ENCODE data around the gene ZNF205. TPM values are rescaled to one million over a fixed set of nuclear protein-coding genes. Genes with fewer than 3 reads are reported as not detected.
"Not testable (repeated sequence)": the region's sequence is repeated elsewhere in the genome, so short reads cannot be mapped to it uniquely, and the experiment has no call there.

ZNF205 gene
- total RNA-seq, 2 experiments from 2014 or later, result not detected

- peaks cover 10% of the 10 kb centered on the region for H3K27me3 Mint-ChIP-seq
- POLR2A ChIA-PET, result interaction anchor here (0.6 to 1.4 kb wide), 5 partner anchors 32 to 135 kb away, joined by 3 to 5 read pairs (median 4); partner anchors contain the start of gene ZNF213
- Histone ChIP-seq H3K27me3 (ENCODE audit: control insufficient read depth in 1 of 2, insufficient read depth in 2 of 2, low read length in 2 of 2) (peaks cover 16 to 18% of the 10 kb centered on the region in 2 experiments), H3K4me3 (ENCODE audit: low read length) (no peak overlapping the region), H3K36me3 (ENCODE audit: insufficient read depth, low read length) (no peaks in the 10 kb centered on the region), H3K4me1 (ENCODE audit: insufficient read depth, low read length) (peaks cover 23% of the 10 kb centered on the region), H3K9me3 (ENCODE audit: control insufficient read depth in 1 of 2, insufficient read depth in 1 of 2, low read length in 2 of 2) (no peaks in the 10 kb centered on the region), H3K27ac (ENCODE audit: low read depth in 1 of 2, low read length in 2 of 2) (no peak overlapping the region)
- intact Hi-C loops (cut with DNase I, micrococcal nuclease), result loop anchor here (2.0 to 5.0 kb wide), 4 partner anchors 72 to 291 kb away; no protein-coding TSS in a partner anchor
- no peak for DNase-seq
- no peak for TF ChIP-seq CTCF (IDR thresholded peaks at IDR 0.05)
- H3K4me1 Mint-ChIP-seq (ENCODE audit: low read depth), result peaks cover 23% of the 10 kb centered on the region
- H3K9me3 Mint-ChIP-seq, result no peaks in the 10 kb centered on the region
- H3K4me3 Mint-ChIP-seq, result no peak overlapping the region
- no peak overlapping the region for H3K27ac Mint-ChIP-seq
- no peaks in the 10 kb centered on the region for H3K36me3 Mint-ChIP-seq (ENCODE audit: low read depth)
- no peak for ATAC-seq (ENCODE audit: poor library complexity)
- CTCF ChIA-PET, result interaction anchor here (0.6 to 3.2 kb wide), 10 partner anchors 9 to 138 kb away, joined by 3 to 26 read pairs (median 3); no protein-coding TSS in a partner anchor
Measured at GRCh38 chr16:3166505-3166886, 54.1 kb downstream of the ZNF205 start.

- H3K27ac Mint-ChIP-seq; H3K36me3 Mint-ChIP-seq (ENCODE audit: low read depth); H3K36me3 ChIP-seq (ENCODE audit: insufficient read depth, low read length); H3K9me3 Mint-ChIP-seq; DNase-seq; ATAC-seq (ENCODE audit: poor library complexity); H3K27ac ChIP-seq (ENCODE audit: low read depth in 1 of 2, low read length in 2 of 2); H3K9me3 ChIP-seq (ENCODE audit: control insufficient read depth in 1 of 2, insufficient read depth in 1 of 2, low read length in 2 of 2); H3K4me3 ChIP-seq (ENCODE audit: low read length); H3K4me3 Mint-ChIP-seq: not testable (repeated sequence)
- ChIA-PET CTCF (interaction anchor here (1.1 to 1.3 kb wide), 2 partner anchors 39 to 141 kb away, joined by 3 read pairs; no protein-coding TSS in a partner anchor), POLR2A (interaction anchor here (1.0 to 1.7 kb wide), 3 partner anchors 11 to 110 kb away, joined by 3 to 4 read pairs (median 3); partner anchors contain the start of gene OR1F1)
- peaks cover 35% of the 10 kb centered on the region for H3K4me1 ChIP-seq (ENCODE audit: insufficient read depth, low read length)
- Mint-ChIP-seq H3K4me1 (ENCODE audit: low read depth) (peaks cover 37% of the 10 kb centered on the region), H3K27me3 (peaks cover 25% of the 10 kb centered on the region)
- intact Hi-C loops (cut with DNase I, micrococcal nuclease), result loop anchor here in 1 of 2 experiments (5.0 kb wide), 2 partner anchors 166 to 289 kb away; no protein-coding TSS in a partner anchor
- peaks cover 28 to 34% of the 10 kb centered on the region in 2 experiments for H3K27me3 ChIP-seq (ENCODE audit: control insufficient read depth in 1 of 2, insufficient read depth in 2 of 2, low read length in 2 of 2)
Measured at GRCh38 chr16:3168729-3169128, 56.3 kb downstream of the ZNF205 start.

Other genes starting within 250 kb of the ZNF205 start
- 1 to 10 TPM; 7.8 to 8.1 TPM for gene FLYWCH2, start 229.4 kb upstream of the ZNF205 start, total RNA-seq
- gene FLYWCH1, start 200.7 kb upstream of the ZNF205 start, total RNA-seq, result 10 to 100 TPM; 84.8 to 97.0 TPM
- not detected for gene KREMEN2, start 148.3 kb upstream of the ZNF205 start, total RNA-seq
- under 1 TPM; 0.39 to 0.44 TPM for gene PAQR4, start 143.2 kb upstream of the ZNF205 start, total RNA-seq
- gene PKMYT1, start 132.1 kb upstream of the ZNF205 start, total RNA-seq, result under 1 TPM; 0.47 to 0.60 TPM
- not detected for gene CLDN9, start 99.7 kb upstream of the ZNF205 start, total RNA-seq
- gene CLDN6, start 94.4 kb upstream of the ZNF205 start, total RNA-seq, result not detected
- gene TNFRSF12A, start 92.2 kb upstream of the ZNF205 start, total RNA-seq, result 1 to 10 TPM; 1.8 to 1.9 TPM
- 10 to 100 TPM in 1 of 2 experiments, 1 to 10 TPM in 1; 8.9 to 11.0 TPM for gene HCFC1R1, start 88.6 kb upstream of the ZNF205 start, total RNA-seq
- gene THOC6, start 88.6 kb upstream of the ZNF205 start, total RNA-seq, result 10 to 100 TPM; 12.0 to 12.9 TPM
- not detected for gene BICDL2, start 75.6 kb upstream of the ZNF205 start, total RNA-seq
- gene MMP25, start 66.0 kb upstream of the ZNF205 start, total RNA-seq, result under 1 TPM; 0.42 to 0.80 TPM
- 100 to 1,000 TPM; 378 to 383 TPM for gene IL32, start 46.9 kb upstream of the ZNF205 start, total RNA-seq
- gene ZSCAN10, start 13.3 kb upstream of the ZNF205 start, total RNA-seq, result under 1 TPM; 0.36 to 0.56 TPM
- gene ZNF213, start 22.4 kb downstream of the ZNF205 start, total RNA-seq, result 1 to 10 TPM; 1.6 to 2.2 TPM
- not detected for gene OR1F1, start 75.6 kb downstream of the ZNF205 start, total RNA-seq
- gene ZNF200, start 122.6 kb downstream of the ZNF205 start, total RNA-seq, result 1 to 10 TPM; 7.0 to 7.2 TPM
- under 1 TPM; 0.60 to 0.73 TPM for gene MEFV, start 144.0 kb downstream of the ZNF205 start, total RNA-seq
- gene ZNF263, start 170.9 kb downstream of the ZNF205 start, total RNA-seq, result 10 to 100 TPM; 35.3 to 39.4 TPM
- gene TIGD7, start 192.8 kb downstream of the ZNF205 start, total RNA-seq, result 1 to 10 TPM; 1.5 to 1.7 TPM
- 10 to 100 TPM; 41.7 to 42.2 TPM for gene ZNF75A, start 192.9 kb downstream of the ZNF205 start, total RNA-seq
- not detected for gene OR2C1, start 243.3 kb downstream of the ZNF205 start, total RNA-seq

Measured in CD4-positive, alpha-beta T cell (primary cell).